ENCODE results near the gene TMEM9B.

DNA sequence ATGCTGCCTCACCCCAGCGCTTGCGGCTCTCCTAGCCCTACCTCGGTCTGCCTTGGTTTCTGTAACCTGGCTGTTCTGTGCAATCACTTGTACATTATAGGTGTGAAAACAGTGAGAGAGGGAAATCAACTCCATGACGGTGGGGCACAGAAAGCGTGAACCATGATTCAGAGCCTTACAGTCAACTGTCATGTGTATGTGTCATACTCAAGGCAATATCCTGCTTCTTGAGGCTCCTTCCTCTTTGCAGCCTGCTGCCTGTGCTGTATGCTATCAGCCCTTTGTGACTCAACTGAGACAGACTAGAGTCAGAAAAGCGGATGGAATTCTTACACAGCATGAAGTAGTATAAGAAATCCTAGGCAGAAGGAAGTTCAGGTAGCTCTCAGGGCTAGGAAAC is 37.5 kb upstream of the TMEM9B start:
- TF ChIP-seq, protein P1, sequence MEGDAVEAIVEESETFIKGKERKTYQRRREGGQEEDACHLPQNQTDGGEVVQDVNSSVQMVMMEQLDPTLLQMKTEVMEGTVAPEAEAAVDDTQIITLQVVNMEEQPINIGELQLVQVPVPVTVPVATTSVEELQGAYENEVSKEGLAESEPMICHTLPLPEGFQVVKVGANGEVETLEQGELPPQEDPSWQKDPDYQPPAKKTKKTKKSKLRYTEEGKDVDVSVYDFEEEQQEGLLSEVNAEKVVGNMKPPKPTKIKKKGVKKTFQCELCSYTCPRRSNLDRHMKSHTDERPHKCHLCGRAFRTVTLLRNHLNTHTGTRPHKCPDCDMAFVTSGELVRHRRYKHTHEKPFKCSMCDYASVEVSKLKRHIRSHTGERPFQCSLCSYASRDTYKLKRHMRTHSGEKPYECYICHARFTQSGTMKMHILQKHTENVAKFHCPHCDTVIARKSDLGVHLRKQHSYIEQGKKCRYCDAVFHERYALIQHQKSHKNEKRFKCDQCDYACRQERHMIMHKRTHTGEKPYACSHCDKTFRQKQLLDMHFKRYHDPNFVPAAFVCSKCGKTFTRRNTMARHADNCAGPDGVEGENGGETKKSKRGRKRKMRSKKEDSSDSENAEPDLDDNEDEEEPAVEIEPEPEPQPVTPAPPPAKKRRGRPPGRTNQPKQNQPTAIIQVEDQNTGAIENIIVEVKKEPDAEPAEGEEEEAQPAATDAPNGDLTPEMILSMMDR (IDR thresholded peaks at IDR 0.05) = no peak
- no peak for TF ChIP-seq POLR2AphosphoS5 (IDR thresholded peaks at IDR 0.05; ENCODE audit: insufficient read depth in 1 of 2, low read depth in 1 of 2)
